Stomach (tissue), 9 donors: ENCODE data around the gene SNPH. TPM values are rescaled to one million over a fixed set of nuclear protein-coding genes. Genes with fewer than 3 reads are reported as not detected.

ENCODE experiments used
- DNase-seq, 2 donors: peaks; one replicate each; pipeline versions ENCODE4 v3.0.0 to v3.0.0-alpha.2; 2013 to 2019
- H3K27ac ChIP-seq, 5 donors: fragments of 200-600 bp in 4 of 5; sonication (generic) in 4 of 5; one replicate each; pipeline ENCODE4 v1.5.1; 2013 to 2019; ENCODE audit warnings: mild to moderate bottlenecking in 1 of 5, moderate library complexity in 1 of 5
- H3K27me3 ChIP-seq, 3 donors: fragments of 200-600 bp; sonication (generic); one replicate each; pipeline ENCODE4 v1.5.1; 2017 to 2019; ENCODE audit warnings: mixed run types in 1 of 3
- H3K36me3 ChIP-seq, 4 donors: fragments of 200-600 bp; sonication (generic); 1 replicate in 3 of 4; 2 replicates in 1 of 4; pipeline ENCODE4 v1.5.1; 2016 to 2019
- H3K4me1 ChIP-seq, 4 donors: fragments of 200-600 bp; sonication (generic); one replicate each; pipeline ENCODE4 v1.5.1; 2016 to 2019
- H3K4me3 ChIP-seq, 4 donors: fragments of 200-600 bp; sonication (generic) in 3 of 4; one replicate each; pipeline ENCODE4 v1.5.1; 2016 to 2019; ENCODE audit warnings: mild to moderate bottlenecking in 1 of 4
- H3K9me3 ChIP-seq, 4 donors: fragments of 200-600 bp; sonication (generic); one replicate each; pipeline ENCODE4 v1.5.1; 2016 to 2019
- EP300 ChIP-seq: sonication (generic); formaldehyde crosslinking; IDR thresholded peaks from one replicate; pipeline ENCODE4 v1.6.1; 2017; ENCODE audit warnings: antibody characterized with exemption
- POLR2A ChIP-seq, 4 donors: fragments of 450-650 bp; IDR thresholded peaks; one replicate each; pipeline ENCODE4 v1.6.1; 2016; ENCODE audit warnings: antibody characterized with exemption in 4 of 4, control low read depth in 2 of 4, mild to moderate bottlenecking in 1 of 4, moderate library complexity in 1 of 4
- POLR2AphosphoS5 ChIP-seq, 3 donors: sonication (generic); formaldehyde crosslinking; IDR thresholded peaks; one replicate each; pipeline ENCODE4 v1.6.1; 2016; ENCODE audit warnings: antibody characterized with exemption in 3 of 3
- WGBS, 5 donors: extraction: QIAGEN DNeasy Blood & Tissue Kit in 3 of 5; methylation state at CpG; one replicate each; pipeline versions ENCODE4 v1.1.5 to v1.1.7; 2013 to 2018; 5-methylcytosine and 5-hydroxymethylcytosine counted together
- intact Hi-C: fragments of 100-400 bp; cut with DNase I; formaldehyde crosslinking; loops from one replicate; pipeline ENCODE4 v1.15.1; 2023; ENCODE audit warnings: low total_unique reads
- polyA plus RNA-seq, 3 donors: library from polyadenylated mRNA; stranded (reverse); fragments of 200-250 nt; gene quantifications; one replicate each; pipeline ENCODE4 v1.2.3, GENCODE V29; 2013
- total RNA-seq, 5 donors: library from RNA; depleted of rRNA; stranded (reverse); fragments of >200 nt; gene quantifications; one replicate each; pipeline versions ENCODE4 v1.1.0 to v1.2.3, GENCODE V29; 2014 to 2016
- TF ChIP-seq, protein P1 (sequence below), 7 experiments: fragments of 450-650 bp in 4 of 7; fragments of 200-600 bp in 3 of 7; sonication (generic) in 3 of 7; IDR thresholded peaks; one replicate each; pipeline ENCODE4 v1.5.1; 2016 to 2019; ENCODE audit warnings: antibody characterized with exemption in 7 of 7, control low read depth in 2 of 7, mild to moderate bottlenecking in 1 of 7
- donor health status: healthy with polysubstance abuse.
- donor health status: Bipolar disorder and iron deficiency.
- donor health status: healthy.

Gene SNPH
- total and polyA plus RNA-seq, 8 donors = 1.8 to 15.6 (median 3.9) TPM

GRCh38 chr20:1255675-1256074 lies 10.4 kb upstream of the SNPH start:
- no peaks in the 10 kb centered on the region for H3K9me3 ChIP-seq
- intact Hi-C loops = no loop called here
- H3K27me3 ChIP-seq = peaks cover 0 to 6% (median 0%) of the 10 kb centered on the region in 3 donors
- no peak overlapping the region for H3K4me3 ChIP-seq
- no peaks in the 10 kb centered on the region for H3K36me3 ChIP-seq
- no peak for DNase-seq
- 81 to 84% (median 84%) methylated on average over 2 of the region's 2 CpGs for whole genome bisulfite sequencing, 5 donors
- TF ChIP-seq, protein P1, sequence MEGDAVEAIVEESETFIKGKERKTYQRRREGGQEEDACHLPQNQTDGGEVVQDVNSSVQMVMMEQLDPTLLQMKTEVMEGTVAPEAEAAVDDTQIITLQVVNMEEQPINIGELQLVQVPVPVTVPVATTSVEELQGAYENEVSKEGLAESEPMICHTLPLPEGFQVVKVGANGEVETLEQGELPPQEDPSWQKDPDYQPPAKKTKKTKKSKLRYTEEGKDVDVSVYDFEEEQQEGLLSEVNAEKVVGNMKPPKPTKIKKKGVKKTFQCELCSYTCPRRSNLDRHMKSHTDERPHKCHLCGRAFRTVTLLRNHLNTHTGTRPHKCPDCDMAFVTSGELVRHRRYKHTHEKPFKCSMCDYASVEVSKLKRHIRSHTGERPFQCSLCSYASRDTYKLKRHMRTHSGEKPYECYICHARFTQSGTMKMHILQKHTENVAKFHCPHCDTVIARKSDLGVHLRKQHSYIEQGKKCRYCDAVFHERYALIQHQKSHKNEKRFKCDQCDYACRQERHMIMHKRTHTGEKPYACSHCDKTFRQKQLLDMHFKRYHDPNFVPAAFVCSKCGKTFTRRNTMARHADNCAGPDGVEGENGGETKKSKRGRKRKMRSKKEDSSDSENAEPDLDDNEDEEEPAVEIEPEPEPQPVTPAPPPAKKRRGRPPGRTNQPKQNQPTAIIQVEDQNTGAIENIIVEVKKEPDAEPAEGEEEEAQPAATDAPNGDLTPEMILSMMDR (IDR thresholded peaks at IDR 0.05) = no peak
- no peak for TF ChIP-seq POLR2AphosphoS5 (IDR thresholded peaks at IDR 0.05)
- TF ChIP-seq POLR2A (IDR thresholded peaks at IDR 0.05) = no peak
- TF ChIP-seq EP300 = no peak
- no peak overlapping the region for H3K27ac ChIP-seq
- H3K4me1 ChIP-seq = no peaks in the 10 kb centered on the region

DNA sequence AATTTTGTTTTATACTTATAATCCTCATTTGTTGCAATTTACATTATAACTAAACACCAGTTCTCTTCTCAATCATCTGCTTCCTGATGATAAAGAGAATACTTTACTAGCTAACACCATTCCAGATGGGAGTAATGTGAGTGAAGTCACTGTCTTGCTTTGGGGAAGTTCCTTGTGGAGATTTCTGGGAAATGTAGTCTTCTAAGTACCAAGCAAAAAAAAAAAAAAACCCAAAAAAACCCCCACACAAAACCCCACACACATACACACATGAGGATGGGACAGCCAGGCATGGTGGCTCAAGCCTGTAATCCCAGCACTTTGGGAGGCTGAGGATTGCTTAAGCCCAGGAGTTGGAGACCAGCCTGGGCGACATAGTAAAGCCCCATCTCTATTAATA lies 2.2 kb upstream of the SNPH start:
- TF ChIP-seq EP300 = no peak
- TF ChIP-seq, protein P1 (IDR thresholded peaks at IDR 0.05) = no peak
- TF ChIP-seq POLR2A (IDR thresholded peaks at IDR 0.05) = no peak
- intact Hi-C loops = no loop called here
- H3K27ac ChIP-seq = no peak overlapping the region
- H3K9me3 ChIP-seq = no peaks in the 10 kb centered on the region
- H3K36me3 ChIP-seq = no peaks in the 10 kb centered on the region
- 62 to 94% (median 84%) methylated on average over 1 of the region's 1 CpG for WGBS, 5 donors
- DNase-seq = no peak
- no peak overlapping the region for H3K4me3 ChIP-seq
- H3K27me3 ChIP-seq = peaks cover 0 to 10% (median 0%) of the 10 kb centered on the region in 3 donors
- H3K4me1 ChIP-seq = peaks cover 16 to 31% (median 25%) of the 10 kb centered on the region in 4 donors

GRCh38 chr20:1264727-1265126 lies 1.4 kb upstream of the SNPH start:
- H3K36me3 ChIP-seq = no peaks in the 10 kb centered on the region
- no peaks in the 10 kb centered on the region for H3K9me3 ChIP-seq
- peaks cover 0 to 10% (median 0%) of the 10 kb centered on the region in 3 donors for H3K27me3 ChIP-seq
- peak overlapping the region in 1 of 5 donors; percentile 72 for H3K27ac ChIP-seq
- 34 to 68% (median 60%) methylated on average over 2 of the region's 2 CpGs for WGBS, 5 donors
- no peak for TF ChIP-seq POLR2A (IDR thresholded peaks at IDR 0.05)
- TF ChIP-seq, protein P1 (IDR thresholded peaks at IDR 0.05) = no peak
- TF ChIP-seq POLR2AphosphoS5 (IDR thresholded peaks at IDR 0.05) = no peak
- no peak for TF ChIP-seq EP300
- intact Hi-C loops = no loop called here
- no peak overlapping the region for H3K4me3 ChIP-seq
- peaks cover 16 to 31% (median 25%) of the 10 kb centered on the region in 4 donors for H3K4me1 ChIP-seq
- DNase-seq = no peak

DNA sequence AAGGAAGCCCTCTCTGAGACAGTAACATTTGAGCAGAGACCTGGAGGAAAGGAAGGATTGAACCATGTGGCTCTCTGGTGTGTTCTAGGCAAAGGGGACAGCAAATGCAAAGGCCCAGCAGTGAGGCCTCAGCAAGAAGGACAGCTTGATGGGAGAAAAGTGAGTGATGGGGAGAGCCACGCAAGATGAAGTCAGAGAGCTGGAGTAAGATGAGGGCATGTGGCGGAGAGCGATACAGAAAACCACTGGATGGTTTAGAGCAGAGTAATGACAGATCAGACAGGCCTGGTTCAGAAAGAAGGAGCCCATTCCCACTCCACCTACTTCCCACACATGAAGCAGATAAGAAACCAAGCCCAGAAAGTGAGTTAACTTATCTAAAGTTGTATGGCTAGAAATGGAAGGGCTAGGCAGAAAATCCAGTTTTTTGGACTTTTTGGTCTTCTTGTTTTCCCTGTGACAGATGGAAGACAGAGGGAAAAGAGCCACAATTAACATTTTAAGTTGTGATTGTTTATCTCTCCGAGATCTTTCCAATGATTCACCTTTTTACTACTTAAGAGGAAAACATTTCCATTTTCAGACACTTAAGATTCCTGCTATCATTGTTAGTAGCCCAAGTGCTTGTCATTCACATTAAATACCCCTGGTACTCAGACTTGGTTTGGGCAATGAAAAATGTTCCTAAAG lies 723 bp upstream of the SNPH start:
- peak overlapping the region in 4 of 5 donors; percentile 72 to 84 (median 78) for H3K27ac ChIP-seq
- H3K36me3 ChIP-seq = peaks cover 0 to under 1% (median 0%) of the 10 kb centered on the region in 4 donors
- intact Hi-C loops = no loop called here

More for the DNA sequence above, 723 bp upstream of the SNPH start:
- DNase-seq = no peak
- peaks cover 0 to 10% (median 0%) of the 10 kb centered on the region in 3 donors for H3K27me3 ChIP-seq
- TF ChIP-seq POLR2A (IDR thresholded peaks at IDR 0.05) = no peak
- TF ChIP-seq, protein P1 (IDR thresholded peaks at IDR 0.05) = no peak
- no peak for TF ChIP-seq EP300
- TF ChIP-seq POLR2AphosphoS5 (IDR thresholded peaks at IDR 0.05) = no peak
- WGBS, 5 donors = 84 to 95% (median 91%) methylated on average over 4 of the region's 4 CpGs
- no peaks in the 10 kb centered on the region for H3K9me3 ChIP-seq
- peaks cover 16 to 31% (median 25%) of the 10 kb centered on the region in 4 donors for H3K4me1 ChIP-seq
- peak overlapping the region; percentile 86 to 99 (median 98) for H3K4me3 ChIP-seq
